WTC11 (cell line): ENCODE measurements around the gene EID2B. TPM values are rescaled to one million over a fixed set of nuclear protein-coding genes. Genes with fewer than 3 reads are reported as not detected.

Experiments
- ATAC-seq: fragments of 200-7000 bp; cut with Tn5 transposase; 2 replicates; pipeline ENCODE4 v1.10.0; 2021; ENCODE audit warnings: mild to moderate bottlenecking, moderate library complexity
- CTCF ChIA-PET: fragments of 300-600 bp; sonication (Branson Sonifier 250); formaldehyde crosslinking; loops from one replicate; lab custom pipeline; 2021; ENCODE audit warnings: antibody characterized with exemption; lab: Charles Lee
- POLR2A ChIA-PET: fragments of 350-600 bp; sonication (Branson Sonifier 250); formaldehyde crosslinking; loops from one replicate; lab custom pipeline; 2021; ENCODE audit warnings: antibody characterized with exemption; lab: Charles Lee
- DNase-seq: peaks from one replicate; pipeline ENCODE4 v3.0.0; 2021; ENCODE audit warnings: low spot score
- H3K27ac Mint-ChIP-seq: 2 replicates; pipeline ENCODE4 v1.8.0; 2021; ENCODE audit warnings: mixed read lengths
- H3K27me3 Mint-ChIP-seq: 2 replicates; pipeline ENCODE4 v1.8.0; 2021; ENCODE audit warnings: low read depth, mild to moderate bottlenecking, moderate library complexity, mixed read lengths
- H3K36me3 Mint-ChIP-seq: 2 replicates; pipeline ENCODE4 v1.8.0; 2021; ENCODE audit warnings: mixed read lengths
- H3K4me1 Mint-ChIP-seq: 2 replicates; pipeline ENCODE4 v1.8.0; 2022; ENCODE audit warnings: mixed read lengths
- H3K4me3 Mint-ChIP-seq: 2 replicates; pipeline ENCODE4 v1.8.0; 2021; ENCODE audit warnings: mild to moderate bottlenecking, moderate library complexity, mixed read lengths
- H3K9me3 Mint-ChIP-seq: 2 replicates; pipeline ENCODE4 v1.8.0; 2021; ENCODE audit warnings: mixed read lengths
- CREB1 ChIP-seq: sonication (generic); formaldehyde crosslinking; IDR thresholded peaks from 2 replicates; pipeline ENCODE4 v1.8.0; 2023; ENCODE audit warnings: mild to moderate bottlenecking, missing genetic modification reagents
- ELF4 ChIP-seq: sonication (generic); formaldehyde crosslinking; IDR thresholded peaks from 2 replicates; pipeline ENCODE4 v1.8.1; 2022; ENCODE audit warnings: low read depth, mild to moderate bottlenecking, moderate library complexity, missing genetic modification reagents
- EMX1 ChIP-seq: fragments of 250-450 bp; sonication (Bioruptor Pico); IDR thresholded peaks from 2 replicates; pipeline ENCODE4 v1.8.0; 2021; ENCODE audit warnings: mild to moderate bottlenecking
- GTF2I ChIP-seq: fragments of 250-450 bp; sonication (Bioruptor Pico); conservative IDR thresholded peaks from 2 replicates; pipeline ENCODE4 v1.4.0; 2021; ENCODE audit warnings: mild to moderate bottlenecking
- HMGA2 ChIP-seq: fragments of 250-450 bp; sonication (Bioruptor Pico); IDR thresholded peaks from 2 replicates; pipeline ENCODE4 v1.4.0; 2021; ENCODE audit warnings: mild to moderate bottlenecking, moderate library complexity
- JAZF1 ChIP-seq: fragments of 250-450 bp; sonication (Bioruptor Pico); IDR thresholded peaks from 2 replicates; pipeline ENCODE4 v1.9.0; 2021; ENCODE audit warnings: moderate library complexity, mild to moderate bottlenecking, inconsistent platforms
- JUN ChIP-seq: sonication (generic); formaldehyde crosslinking; IDR thresholded peaks from 2 replicates; pipeline ENCODE4 v1.8.0; 2023; ENCODE audit warnings: mild to moderate bottlenecking, missing genetic modification reagents
- KAT7 ChIP-seq: sonication (generic); formaldehyde crosslinking; IDR thresholded peaks from 2 replicates; pipeline ENCODE4 v1.8.1; 2023; ENCODE audit warnings: missing genetic modification reagents, mild to moderate bottlenecking, borderline replicate concordance
- NFYB ChIP-seq: sonication (generic); formaldehyde crosslinking; conservative IDR thresholded peaks from 2 replicates; pipeline ENCODE4 v1.8.0; 2022; ENCODE audit warnings: low read depth, missing genetic modification reagents
- NR3C1 ChIP-seq: sonication (generic); formaldehyde crosslinking; conservative IDR thresholded peaks from 2 replicates; pipeline ENCODE4 v1.8.1; 2023; ENCODE audit warnings: low read depth, mild to moderate bottlenecking, missing genetic modification reagents
- OVOL2 ChIP-seq: fragments of 250-450 bp; sonication (Bioruptor Pico); IDR thresholded peaks from 2 replicates; pipeline ENCODE4 v1.9.0; 2021; ENCODE audit warnings: mild to moderate bottlenecking, borderline replicate concordance
- RORB ChIP-seq: fragments of 250-450 bp; sonication (Bioruptor Pico); IDR thresholded peaks from 2 replicates; pipeline ENCODE4 v1.9.0; 2021; ENCODE audit warnings: mild to moderate bottlenecking
- SMAD4 ChIP-seq: sonication (generic); formaldehyde crosslinking; IDR thresholded peaks from 2 replicates; pipeline ENCODE4 v1.8.0; 2022; ENCODE audit warnings: mild to moderate bottlenecking, missing genetic modification reagents
- TEAD4 ChIP-seq: sonication (generic); formaldehyde crosslinking; IDR thresholded peaks from 2 replicates; pipeline ENCODE4 v1.8.0; 2022; ENCODE audit warnings: mild to moderate bottlenecking, missing genetic modification reagents
- TP53 ChIP-seq: sonication (generic); formaldehyde crosslinking; IDR thresholded peaks from 2 replicates; pipeline ENCODE4 v1.8.1; 2023; ENCODE audit warnings: mild to moderate bottlenecking, missing genetic modification reagents
- ZBTB21 ChIP-seq: sonication (generic); formaldehyde crosslinking; IDR thresholded peaks from 2 replicates; pipeline ENCODE4 v1.8.1; 2023; ENCODE audit warnings: mild to moderate bottlenecking, missing genetic modification reagents, borderline replicate concordance
- ZNF138 ChIP-seq: sonication (generic); formaldehyde crosslinking; conservative IDR thresholded peaks from 2 replicates; pipeline ENCODE4 v1.8.1; 2022; ENCODE audit warnings: mild to moderate bottlenecking, moderate library complexity, missing genetic modification reagents
- ZNF416 ChIP-seq: fragments of 250-450 bp; sonication (Bioruptor Pico); IDR thresholded peaks from 2 replicates; pipeline ENCODE4 v1.9.0; 2021; ENCODE audit warnings: mild to moderate bottlenecking, inconsistent platforms
- total RNA-seq: library from RNA; stranded (reverse); gene quantifications from 3 replicates; pipeline ENCODE4 v1.2.3, GENCODE V29; 2021
- TF ChIP-seq, protein P1 (sequence below): sonication (generic); formaldehyde crosslinking; IDR thresholded peaks from 2 replicates; pipeline ENCODE4 v1.8.1; 2023; ENCODE audit warnings: mild to moderate bottlenecking, missing genetic modification reagents
- TF ChIP-seq, protein P2 (sequence below): sonication (generic); formaldehyde crosslinking; conservative IDR thresholded peaks from 2 replicates; pipeline ENCODE4 v1.8.1; 2022; ENCODE audit warnings: mild to moderate bottlenecking, missing genetic modification reagents
- TF ChIP-seq, protein P3 (sequence below): sonication (generic); formaldehyde crosslinking; IDR thresholded peaks from 2 replicates; pipeline ENCODE4 v1.8.0; 2023; ENCODE audit warnings: missing genetic modification reagents, mild to moderate bottlenecking, borderline replicate concordance
- TF ChIP-seq, protein P4 (sequence below): sonication (generic); formaldehyde crosslinking; IDR thresholded peaks from 2 replicates; pipeline ENCODE4 v1.8.1; 2023; ENCODE audit warnings: mild to moderate bottlenecking, missing genetic modification reagents, moderate library complexity
- TF ChIP-seq, protein P5 (sequence below): sonication (generic); formaldehyde crosslinking; IDR thresholded peaks from 2 replicates; pipeline ENCODE4 v1.8.0; 2022; ENCODE audit warnings: mild to moderate bottlenecking, missing genetic modification reagents
- TF ChIP-seq, protein P6 (sequence below): sonication (generic); formaldehyde crosslinking; IDR thresholded peaks from 2 replicates; pipeline ENCODE4 v1.8.1; 2023; ENCODE audit warnings: mild to moderate bottlenecking, missing genetic modification reagents, moderate library complexity
- TF ChIP-seq, protein P7 (sequence below): sonication (generic); formaldehyde crosslinking; IDR thresholded peaks from 2 replicates; pipeline ENCODE4 v1.8.1; 2023; ENCODE audit warnings: mild to moderate bottlenecking, moderate library complexity, missing genetic modification reagents
- TF ChIP-seq, protein P8 (sequence below): fragments of 250-450 bp; sonication (Bioruptor Pico); IDR thresholded peaks from 2 replicates; pipeline ENCODE4 v1.8.0; 2021; ENCODE audit warnings: mild to moderate bottlenecking

The EID2B gene
- total RNA-seq, 1 experiment from 2014 or later: 3.6 TPM

DNA sequence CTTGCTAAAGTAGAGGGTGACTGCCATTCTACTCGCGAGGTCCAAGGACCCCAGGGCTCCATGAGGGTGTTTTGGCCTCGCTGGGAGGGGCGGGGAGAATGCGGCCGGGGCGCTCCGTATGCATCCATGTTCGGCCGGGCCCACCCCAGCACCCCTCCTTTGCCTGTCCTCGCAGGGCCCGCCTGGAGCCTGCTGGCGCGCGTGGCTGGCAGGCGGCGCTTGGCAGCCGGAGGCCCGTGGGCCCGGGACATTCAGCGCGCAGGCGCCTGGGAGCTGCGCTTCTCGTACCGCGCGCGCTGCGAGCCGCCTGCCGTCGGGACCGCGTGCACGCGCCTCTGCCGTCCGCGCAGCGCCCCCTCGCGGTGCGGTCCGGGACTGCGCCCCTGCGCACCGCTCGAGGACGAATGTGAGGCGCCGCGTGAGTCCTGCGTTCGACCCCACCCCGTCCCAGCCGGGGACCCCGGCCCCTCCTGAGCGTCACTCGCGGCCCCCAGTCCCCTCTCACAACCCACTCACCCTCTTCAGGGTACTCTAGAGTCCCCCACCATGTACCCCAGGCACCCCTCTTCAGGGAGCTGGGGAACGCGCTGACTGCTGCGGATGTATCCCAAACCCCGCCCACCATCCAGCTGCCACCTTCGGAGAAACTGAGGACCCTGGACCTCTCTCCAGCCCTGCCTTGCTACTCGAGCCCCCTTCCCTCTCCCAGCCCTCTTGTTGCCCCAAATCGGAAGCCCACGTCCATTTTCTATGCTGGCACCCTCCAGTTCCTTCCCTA, 29.8 kb downstream of the EID2B start (continued):
- TF ChIP-seq, protein P1, sequence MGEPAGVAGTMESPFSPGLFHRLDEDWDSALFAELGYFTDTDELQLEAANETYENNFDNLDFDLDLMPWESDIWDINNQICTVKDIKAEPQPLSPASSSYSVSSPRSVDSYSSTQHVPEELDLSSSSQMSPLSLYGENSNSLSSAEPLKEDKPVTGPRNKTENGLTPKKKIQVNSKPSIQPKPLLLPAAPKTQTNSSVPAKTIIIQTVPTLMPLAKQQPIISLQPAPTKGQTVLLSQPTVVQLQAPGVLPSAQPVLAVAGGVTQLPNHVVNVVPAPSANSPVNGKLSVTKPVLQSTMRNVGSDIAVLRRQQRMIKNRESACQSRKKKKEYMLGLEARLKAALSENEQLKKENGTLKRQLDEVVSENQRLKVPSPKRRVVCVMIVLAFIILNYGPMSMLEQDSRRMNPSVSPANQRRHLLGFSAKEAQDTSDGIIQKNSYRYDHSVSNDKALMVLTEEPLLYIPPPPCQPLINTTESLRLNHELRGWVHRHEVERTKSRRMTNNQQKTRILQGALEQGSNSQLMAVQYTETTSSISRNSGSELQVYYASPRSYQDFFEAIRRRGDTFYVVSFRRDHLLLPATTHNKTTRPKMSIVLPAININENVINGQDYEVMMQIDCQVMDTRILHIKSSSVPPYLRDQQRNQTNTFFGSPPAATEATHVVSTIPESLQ (CRISPR knock-in tag): no peak
- TF ChIP-seq HMGA2 (CRISPR knock-in tag) (no peak), CREB1 (CRISPR knock-in tag) (peak; percentile 92), OVOL2 (no peak), NR3C1 (peak; percentile 96), NFYB (peak; percentile 69), SMAD4 (CRISPR knock-in tag) (peak; percentile 96), RORB (CRISPR knock-in tag) (no peak), ELF4 (CRISPR knock-in tag) (peak; percentile 99), GTF2I (no peak), ZNF138 (CRISPR knock-in tag) (peak; percentile 98), TP53 (CRISPR knock-in tag) (peak; percentile 100), ZBTB21 (CRISPR knock-in tag) (peak; percentile 95), JUN (CRISPR knock-in tag) (peak; percentile 99), JAZF1 (CRISPR knock-in tag) (no peak), TEAD4 (CRISPR knock-in tag) (peak; percentile 97)
- TF ChIP-seq, protein P2, sequence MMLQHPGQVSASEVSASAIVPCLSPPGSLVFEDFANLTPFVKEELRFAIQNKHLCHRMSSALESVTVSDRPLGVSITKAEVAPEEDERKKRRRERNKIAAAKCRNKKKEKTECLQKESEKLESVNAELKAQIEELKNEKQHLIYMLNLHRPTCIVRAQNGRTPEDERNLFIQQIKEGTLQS (CRISPR knock-in tag): peak; percentile 63
- TF ChIP-seq, protein P3, sequence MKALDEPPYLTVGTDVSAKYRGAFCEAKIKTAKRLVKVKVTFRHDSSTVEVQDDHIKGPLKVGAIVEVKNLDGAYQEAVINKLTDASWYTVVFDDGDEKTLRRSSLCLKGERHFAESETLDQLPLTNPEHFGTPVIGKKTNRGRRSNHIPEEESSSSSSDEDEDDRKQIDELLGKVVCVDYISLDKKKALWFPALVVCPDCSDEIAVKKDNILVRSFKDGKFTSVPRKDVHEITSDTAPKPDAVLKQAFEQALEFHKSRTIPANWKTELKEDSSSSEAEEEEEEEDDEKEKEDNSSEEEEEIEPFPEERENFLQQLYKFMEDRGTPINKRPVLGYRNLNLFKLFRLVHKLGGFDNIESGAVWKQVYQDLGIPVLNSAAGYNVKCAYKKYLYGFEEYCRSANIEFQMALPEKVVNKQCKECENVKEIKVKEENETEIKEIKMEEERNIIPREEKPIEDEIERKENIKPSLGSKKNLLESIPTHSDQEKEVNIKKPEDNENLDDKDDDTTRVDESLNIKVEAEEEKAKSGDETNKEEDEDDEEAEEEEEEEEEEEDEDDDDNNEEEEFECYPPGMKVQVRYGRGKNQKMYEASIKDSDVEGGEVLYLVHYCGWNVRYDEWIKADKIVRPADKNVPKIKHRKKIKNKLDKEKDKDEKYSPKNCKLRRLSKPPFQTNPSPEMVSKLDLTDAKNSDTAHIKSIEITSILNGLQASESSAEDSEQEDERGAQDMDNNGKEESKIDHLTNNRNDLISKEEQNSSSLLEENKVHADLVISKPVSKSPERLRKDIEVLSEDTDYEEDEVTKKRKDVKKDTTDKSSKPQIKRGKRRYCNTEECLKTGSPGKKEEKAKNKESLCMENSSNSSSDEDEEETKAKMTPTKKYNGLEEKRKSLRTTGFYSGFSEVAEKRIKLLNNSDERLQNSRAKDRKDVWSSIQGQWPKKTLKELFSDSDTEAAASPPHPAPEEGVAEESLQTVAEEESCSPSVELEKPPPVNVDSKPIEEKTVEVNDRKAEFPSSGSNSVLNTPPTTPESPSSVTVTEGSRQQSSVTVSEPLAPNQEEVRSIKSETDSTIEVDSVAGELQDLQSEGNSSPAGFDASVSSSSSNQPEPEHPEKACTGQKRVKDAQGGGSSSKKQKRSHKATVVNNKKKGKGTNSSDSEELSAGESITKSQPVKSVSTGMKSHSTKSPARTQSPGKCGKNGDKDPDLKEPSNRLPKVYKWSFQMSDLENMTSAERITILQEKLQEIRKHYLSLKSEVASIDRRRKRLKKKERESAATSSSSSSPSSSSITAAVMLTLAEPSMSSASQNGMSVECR (CRISPR knock-in tag): peak; percentile 99
- TF ChIP-seq, protein P4, sequence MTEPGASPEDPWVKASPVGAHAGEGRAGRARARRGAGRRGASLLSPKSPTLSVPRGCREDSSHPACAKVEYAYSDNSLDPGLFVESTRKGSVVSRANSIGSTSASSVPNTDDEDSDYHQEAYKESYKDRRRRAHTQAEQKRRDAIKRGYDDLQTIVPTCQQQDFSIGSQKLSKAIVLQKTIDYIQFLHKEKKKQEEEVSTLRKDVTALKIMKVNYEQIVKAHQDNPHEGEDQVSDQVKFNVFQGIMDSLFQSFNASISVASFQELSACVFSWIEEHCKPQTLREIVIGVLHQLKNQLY (CRISPR knock-in tag): peak; percentile 94
- TF ChIP-seq, all 79 proteins: peak for 56

DNA sequence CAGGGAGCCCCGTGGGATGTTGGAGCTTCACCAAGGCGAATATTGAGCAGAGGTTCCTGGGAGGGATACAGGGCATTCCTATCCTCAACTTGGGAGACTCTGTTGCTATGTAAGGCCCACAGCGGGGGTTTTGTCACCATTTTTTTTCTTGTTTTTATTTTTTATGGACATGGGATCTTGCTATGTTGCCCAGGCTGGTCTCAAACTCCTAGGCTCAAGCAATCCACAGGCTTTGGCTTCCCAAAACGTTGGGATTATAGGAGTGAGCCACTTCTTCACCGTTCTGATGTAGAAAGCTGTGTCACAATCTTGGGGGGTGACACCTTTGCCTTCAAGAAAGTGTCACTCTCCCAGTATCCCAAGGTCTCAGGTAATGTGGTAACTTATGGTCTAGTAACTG, 31.3 kb downstream of the EID2B start:
- CTCF ChIA-PET: interaction anchor here (1.2 kb wide), 1 partner anchor 14 kb away, joined by 4 read pairs; the partner anchor contains the start of gene SELENOV
- Mint-ChIP-seq H3K9me3 (no peaks in the 10 kb centered on the region), H3K27ac (no peak overlapping the region), H3K4me1 (peaks cover 20% of the 10 kb centered on the region), H3K27me3 (peaks cover 82% of the 10 kb centered on the region), H3K4me3 (no peak overlapping the region), H3K36me3 (peaks cover 13% of the 10 kb centered on the region)
- ATAC-seq (no peak), DNase-seq (no peak)
- POLR2A ChIA-PET: no interaction called here
- TF ChIP-seq, protein P5, sequence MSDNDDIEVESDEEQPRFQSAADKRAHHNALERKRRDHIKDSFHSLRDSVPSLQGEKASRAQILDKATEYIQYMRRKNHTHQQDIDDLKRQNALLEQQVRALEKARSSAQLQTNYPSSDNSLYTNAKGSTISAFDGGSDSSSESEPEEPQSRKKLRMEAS (CRISPR knock-in tag): no peak
- TF ChIP-seq KAT7 (CRISPR knock-in tag) (no peak), OVOL2 (no peak), ZNF416 (CRISPR knock-in tag) (no peak), EMX1 (CRISPR knock-in tag) (no peak), JUN (CRISPR knock-in tag) (no peak), ZNF138 (CRISPR knock-in tag) (no peak), SMAD4 (CRISPR knock-in tag) (no peak)
- TF ChIP-seq, protein P6, sequence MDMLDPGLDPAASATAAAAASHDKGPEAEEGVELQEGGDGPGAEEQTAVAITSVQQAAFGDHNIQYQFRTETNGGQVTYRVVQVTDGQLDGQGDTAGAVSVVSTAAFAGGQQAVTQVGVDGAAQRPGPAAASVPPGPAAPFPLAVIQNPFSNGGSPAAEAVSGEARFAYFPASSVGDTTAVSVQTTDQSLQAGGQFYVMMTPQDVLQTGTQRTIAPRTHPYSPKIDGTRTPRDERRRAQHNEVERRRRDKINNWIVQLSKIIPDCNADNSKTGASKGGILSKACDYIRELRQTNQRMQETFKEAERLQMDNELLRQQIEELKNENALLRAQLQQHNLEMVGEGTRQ (CRISPR knock-in tag): no peak
- TF ChIP-seq, protein P7, sequence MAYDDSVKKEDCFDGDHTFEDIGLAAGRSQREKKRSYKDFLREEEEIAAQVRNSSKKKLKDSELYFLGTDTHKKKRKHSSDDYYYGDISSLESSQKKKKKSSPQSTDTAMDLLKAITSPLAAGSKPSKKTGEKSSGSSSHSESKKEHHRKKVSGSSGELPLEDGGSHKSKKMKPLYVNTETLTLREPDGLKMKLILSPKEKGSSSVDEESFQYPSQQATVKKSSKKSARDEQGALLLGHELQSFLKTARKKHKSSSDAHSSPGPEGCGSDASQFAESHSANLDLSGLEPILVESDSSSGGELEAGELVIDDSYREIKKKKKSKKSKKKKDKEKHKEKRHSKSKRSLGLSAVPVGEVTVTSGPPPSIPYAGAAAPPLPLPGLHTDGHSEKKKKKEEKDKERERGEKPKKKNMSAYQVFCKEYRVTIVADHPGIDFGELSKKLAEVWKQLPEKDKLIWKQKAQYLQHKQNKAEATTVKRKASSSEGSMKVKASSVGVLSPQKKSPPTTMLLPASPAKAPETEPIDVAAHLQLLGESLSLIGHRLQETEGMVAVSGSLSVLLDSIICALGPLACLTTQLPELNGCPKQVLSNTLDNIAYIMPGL: no peak
- TF ChIP-seq, protein P8, sequence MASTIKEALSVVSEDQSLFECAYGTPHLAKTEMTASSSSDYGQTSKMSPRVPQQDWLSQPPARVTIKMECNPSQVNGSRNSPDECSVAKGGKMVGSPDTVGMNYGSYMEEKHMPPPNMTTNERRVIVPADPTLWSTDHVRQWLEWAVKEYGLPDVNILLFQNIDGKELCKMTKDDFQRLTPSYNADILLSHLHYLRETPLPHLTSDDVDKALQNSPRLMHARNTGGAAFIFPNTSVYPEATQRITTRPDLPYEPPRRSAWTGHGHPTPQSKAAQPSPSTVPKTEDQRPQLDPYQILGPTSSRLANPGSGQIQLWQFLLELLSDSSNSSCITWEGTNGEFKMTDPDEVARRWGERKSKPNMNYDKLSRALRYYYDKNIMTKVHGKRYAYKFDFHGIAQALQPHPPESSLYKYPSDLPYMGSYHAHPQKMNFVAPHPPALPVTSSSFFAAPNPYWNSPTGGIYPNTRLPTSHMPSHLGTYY (CRISPR knock-in tag): no peak
